OCI-LY3 (cell line): ENCODE results near the gene TMEM132A.

Experiments used
- EZH2phosphoT487 ChIP-seq: fragments of 200-600 bp; shearing (Covaris generic); IDR thresholded peaks from 2 replicates; pipeline ENCODE4 v1.6.1; 2018; ENCODE audit warnings: antibody characterized with exemption, mixed run types, low read depth
- TF ChIP-seq, protein P1 (sequence below): fragments of 200-600, 300-600 bp; sonication (generic); IDR thresholded peaks from 2 replicates; pipeline ENCODE4 v1.5.1; 2014; ENCODE audit warnings: antibody characterized with exemption, low read length, low read depth

- TF ChIP-seq, protein P1, sequence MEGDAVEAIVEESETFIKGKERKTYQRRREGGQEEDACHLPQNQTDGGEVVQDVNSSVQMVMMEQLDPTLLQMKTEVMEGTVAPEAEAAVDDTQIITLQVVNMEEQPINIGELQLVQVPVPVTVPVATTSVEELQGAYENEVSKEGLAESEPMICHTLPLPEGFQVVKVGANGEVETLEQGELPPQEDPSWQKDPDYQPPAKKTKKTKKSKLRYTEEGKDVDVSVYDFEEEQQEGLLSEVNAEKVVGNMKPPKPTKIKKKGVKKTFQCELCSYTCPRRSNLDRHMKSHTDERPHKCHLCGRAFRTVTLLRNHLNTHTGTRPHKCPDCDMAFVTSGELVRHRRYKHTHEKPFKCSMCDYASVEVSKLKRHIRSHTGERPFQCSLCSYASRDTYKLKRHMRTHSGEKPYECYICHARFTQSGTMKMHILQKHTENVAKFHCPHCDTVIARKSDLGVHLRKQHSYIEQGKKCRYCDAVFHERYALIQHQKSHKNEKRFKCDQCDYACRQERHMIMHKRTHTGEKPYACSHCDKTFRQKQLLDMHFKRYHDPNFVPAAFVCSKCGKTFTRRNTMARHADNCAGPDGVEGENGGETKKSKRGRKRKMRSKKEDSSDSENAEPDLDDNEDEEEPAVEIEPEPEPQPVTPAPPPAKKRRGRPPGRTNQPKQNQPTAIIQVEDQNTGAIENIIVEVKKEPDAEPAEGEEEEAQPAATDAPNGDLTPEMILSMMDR, result peak; percentile 99
- TF ChIP-seq EZH2phosphoT487, result no peak
These were observed 46.1 kb downstream of the TMEM132A start for GRCh38 chr11:60970369-60970774.
